HEK293 (cell line): ENCODE measurements around the gene BPIFB2.
"Not testable (repeated sequence)": the region's sequence is repeated elsewhere in the genome, so short reads cannot be mapped to it uniquely, and the experiment has no call there.

Experiments used
- CTCF ChIA-PET: fragments of 350-600 bp; formaldehyde crosslinking; extraction: SDS; loops from one replicate; lab custom pipeline; 2021; ENCODE audit warnings: antibody characterized with exemption; lab: Yijun Ruan, JAX
- POLR2A ChIA-PET: fragments of 300-600 bp; formaldehyde crosslinking; extraction: SDS; loops from one replicate; lab custom pipeline; 2020; ENCODE audit warnings: antibody characterized with exemption, inconsistent platforms; lab: Yijun Ruan, JAX
- H3K27ac ChIP-seq: fragments of 200-500 bp; sonication (Bioruptor generic); 2 replicates; pipeline ENCODE4 v1.5.1; 2014; ENCODE audit warnings: low read depth, low read length, control low read depth, inconsistent platforms; ENCODE audit errors: extremely low read depth
- H3K36me3 ChIP-seq, 2 experiments: fragments of 200-500 bp in 1 of 2; sonication (Bioruptor generic) in 1 of 2; 1 replicate in 1 of 2; 2 replicates in 1 of 2; pipeline ENCODE4 v1.5.1; 2014 to 2017; ENCODE audit warnings: inconsistent platforms in 2 of 2, low read length in 2 of 2; ENCODE audit not compliant: control insufficient read depth in 2 of 2, insufficient read depth in 1 of 2
- H3K4me1 ChIP-seq: fragments of 200-500 bp; sonication (Bioruptor generic); 2 replicates; pipeline ENCODE4 v1.5.1; 2014; ENCODE audit warnings: mild to moderate bottlenecking, low read length, inconsistent platforms; ENCODE audit not compliant: control insufficient read depth, insufficient read depth
- H3K4me3 ChIP-seq: 2 replicates; pipeline ENCODE4 v1.5.1; 2011; ENCODE audit warnings: low read depth, mild to moderate bottlenecking, control low read depth, low read length, moderate library complexity
- H3K9me3 ChIP-seq: fragments of 200-500 bp; sonication (Bioruptor generic); 2 replicates; pipeline ENCODE4 v1.5.1; 2014; ENCODE audit warnings: low read depth, low read length, inconsistent platforms; ENCODE audit not compliant: control insufficient read depth, insufficient read depth
- GLIS1 ChIP-seq: fragments of 450-650 bp; formaldehyde crosslinking; IDR thresholded peaks from 2 replicates; pipeline ENCODE4 v1.5.1; 2016; ENCODE audit warnings: missing biosample characterization, missing genetic modification characterization
- OSR2 ChIP-seq: fragments of 450-650 bp; formaldehyde crosslinking; IDR thresholded peaks from 2 replicates; pipeline ENCODE4 v1.5.1; 2016; ENCODE audit warnings: missing biosample characterization, missing genetic modification characterization
- ZIC2 ChIP-seq: fragments of 450-650 bp; formaldehyde crosslinking; IDR thresholded peaks from 2 replicates; pipeline ENCODE4 v1.5.1; 2016; ENCODE audit warnings: missing biosample characterization, missing genetic modification characterization
- ZNF132 ChIP-seq: fragments of 450-650 bp; formaldehyde crosslinking; IDR thresholded peaks from 2 replicates; pipeline ENCODE4 v1.5.1; 2017; ENCODE audit warnings: missing biosample characterization, missing genetic modification characterization, borderline replicate concordance
- ZNF146 ChIP-seq: fragments of 450-650 bp; formaldehyde crosslinking; IDR thresholded peaks from 2 replicates; pipeline ENCODE4 v1.5.1; 2016; ENCODE audit warnings: missing biosample characterization, missing genetic modification characterization
- ZNF544 ChIP-seq: fragments of 450-650 bp; formaldehyde crosslinking; IDR thresholded peaks from 2 replicates; pipeline ENCODE4 v1.5.0; 2017; ENCODE audit warnings: missing biosample characterization, missing genetic modification characterization
- ZNF610 ChIP-seq: fragments of 450-650 bp; formaldehyde crosslinking; IDR thresholded peaks from 2 replicates; pipeline ENCODE4 v1.5.1; 2016; ENCODE audit warnings: missing biosample characterization, missing genetic modification characterization, borderline replicate concordance
- TF ChIP-seq, protein P1 (sequence below): fragments of 450-650 bp; IDR thresholded peaks from 2 replicates; pipeline ENCODE4 v1.5.1; 2018; ENCODE audit warnings: missing biosample characterization, missing genetic modification characterization

Gene BPIFB2

GRCh38 chr20:32974204-32975064 lies 33.1 kb upstream of the BPIFB2 start:
- CTCF ChIA-PET = interaction anchor here (1.4 kb wide), 1 partner anchor 72 kb away, joined by 4 read pairs; no protein-coding TSS in a partner anchor
- H3K27ac ChIP-seq, H3K36me3 ChIP-seq, POLR2A ChIA-PET, H3K4me1 ChIP-seq, H3K4me3 ChIP-seq, H3K9me3 ChIP-seq: not testable (repeated sequence)
- TF ChIP-seq GLIS1 (tag by site-specific recombination) = peak; percentile 64

DNA sequence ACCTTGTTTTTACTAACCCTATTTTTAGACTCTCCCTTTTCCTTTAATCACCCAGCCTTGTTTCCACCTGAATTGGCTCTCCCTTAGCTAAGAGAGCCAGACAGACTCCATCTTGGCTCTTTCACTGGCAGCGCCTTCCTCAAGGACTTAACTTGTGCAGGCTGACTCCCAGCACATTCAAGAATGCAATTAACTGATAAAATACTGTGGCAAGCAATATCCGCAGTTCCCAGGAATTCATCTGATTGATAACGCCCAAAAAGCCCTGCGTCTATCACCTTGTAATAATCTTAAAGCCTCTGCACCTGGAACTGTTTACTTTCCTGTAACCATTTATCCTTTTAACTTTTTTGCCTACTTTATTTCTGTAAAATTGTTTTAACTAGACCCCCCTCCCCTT lies 32.4 kb upstream of the BPIFB2 start:
- CTCF ChIA-PET = interaction anchor here (1.4 kb wide), 1 partner anchor 73 kb away, joined by 4 read pairs; no protein-coding TSS in a partner anchor
- H3K36me3 ChIP-seq, POLR2A ChIA-PET, H3K9me3 ChIP-seq, H3K4me3 ChIP-seq, H3K27ac ChIP-seq, H3K4me1 ChIP-seq: not testable (repeated sequence)

- CTCF ChIA-PET = interaction anchor here (0.5 kb wide), 3 partner anchors 22 to 687 kb away, joined by 3 to 5 read pairs (median 3); no protein-coding TSS in a partner anchor
- no peaks in the 10 kb centered on the region for H3K9me3 ChIP-seq
- no peak overlapping the region for H3K4me3 ChIP-seq
- H3K27ac ChIP-seq = no peak overlapping the region
- TF ChIP-seq, protein P1, sequence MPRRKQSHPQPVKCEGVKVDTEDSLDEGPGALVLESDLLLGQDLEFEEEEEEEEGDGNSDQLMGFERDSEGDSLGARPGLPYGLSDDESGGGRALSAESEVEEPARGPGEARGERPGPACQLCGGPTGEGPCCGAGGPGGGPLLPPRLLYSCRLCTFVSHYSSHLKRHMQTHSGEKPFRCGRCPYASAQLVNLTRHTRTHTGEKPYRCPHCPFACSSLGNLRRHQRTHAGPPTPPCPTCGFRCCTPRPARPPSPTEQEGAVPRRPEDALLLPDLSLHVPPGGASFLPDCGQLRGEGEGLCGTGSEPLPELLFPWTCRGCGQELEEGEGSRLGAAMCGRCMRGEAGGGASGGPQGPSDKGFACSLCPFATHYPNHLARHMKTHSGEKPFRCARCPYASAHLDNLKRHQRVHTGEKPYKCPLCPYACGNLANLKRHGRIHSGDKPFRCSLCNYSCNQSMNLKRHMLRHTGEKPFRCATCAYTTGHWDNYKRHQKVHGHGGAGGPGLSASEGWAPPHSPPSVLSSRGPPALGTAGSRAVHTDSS (tag by site-specific recombination) = no peak
- peak; percentile 89 for TF ChIP-seq ZIC2 (tag by site-specific recombination)
- TF ChIP-seq, all 188 proteins: peak for 1
- H3K36me3 ChIP-seq = no peaks in the 10 kb centered on the region
- POLR2A ChIA-PET = no interaction called here
- H3K4me1 ChIP-seq = no peaks in the 10 kb centered on the region
These were observed 31.5 kb upstream of the BPIFB2 start for GRCh38 chr20:32975698-32976674.

DNA sequence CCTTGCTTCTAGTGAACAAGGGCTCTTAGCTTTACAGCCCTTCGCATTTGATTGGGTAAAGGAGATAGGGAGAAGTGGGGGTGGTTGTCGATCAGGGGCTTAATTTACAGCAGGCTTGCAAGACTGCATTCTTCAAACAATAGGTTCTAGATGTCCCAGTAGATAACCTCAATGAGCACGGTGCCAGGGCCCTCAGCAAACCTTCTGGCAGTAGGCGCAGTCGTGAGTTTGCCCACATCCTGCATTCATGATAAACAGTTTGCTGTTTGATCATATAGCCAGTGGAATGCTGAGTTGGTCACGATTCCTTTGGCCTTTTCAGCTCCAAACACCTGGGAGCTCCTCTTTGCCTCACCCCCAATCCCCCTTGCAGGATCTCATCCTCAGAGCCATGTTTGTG lies 30.8 kb upstream of the BPIFB2 start:
- Histone ChIP-seq H3K4me3 (no peak overlapping the region), H3K9me3 (no peaks in the 10 kb centered on the region), H3K27ac (no peak overlapping the region), H3K36me3 (no peaks in the 10 kb centered on the region), H3K4me1 (no peaks in the 10 kb centered on the region)
- ChIA-PET CTCF (interaction anchor here (0.5 to 0.6 kb wide), 2 partner anchors 87 to 688 kb away, joined by 3 to 5 read pairs; no protein-coding TSS in a partner anchor), POLR2A (no interaction called here)
- TF ChIP-seq ZNF610 (tag by site-specific recombination) (no peak), ZNF146 (tag by site-specific recombination) (no peak), OSR2 (tag by site-specific recombination) (no peak), ZNF132 (tag by site-specific recombination) (no peak), ZNF544 (peak; percentile 99)
